HCT116 (cell line): Measurements from ENCODE around the gene PIK3C2A. TPM values are rescaled to one million over a fixed set of nuclear protein-coding genes. Genes with fewer than 3 reads are reported as not detected.

Experiments used
- ATAC-seq: fragments of 200-7000 bp; cut with Tn5 transposase; 2 replicates; pipeline ENCODE4 v1.9.1; 2020; ENCODE audit warnings: mild to moderate bottlenecking, moderate library complexity
- BruUV-seq: library from RNA; stranded (reverse); fragments of 400-500 nt; replicated peaks from 2 replicates; lab custom pipeline; 2021; lab: Mats Ljungman, UMichigan
- CTCF ChIA-PET: fragments of 300-600 bp; sonication (Branson Sonifier 250); formaldehyde crosslinking; loops from one replicate; lab custom pipeline; 2021; ENCODE audit warnings: antibody characterized with exemption; lab: Charles Lee
- POLR2A ChIA-PET: fragments of 300-600, 350-600 bp; sonication (Branson Sonifier 250); formaldehyde crosslinking; loops from one replicate; lab custom pipeline; 2021; ENCODE audit warnings: antibody characterized with exemption; lab: Charles Lee
- RAD21 ChIA-PET, 2 experiments: fragments of 300-600 bp; sonication (Branson Sonifier 250); formaldehyde crosslinking; loops; one replicate each; lab custom pipeline; 2023; ENCODE audit warnings: low total read pairs in 2 of 2; ENCODE audit not compliant: uncharacterized antibody in 2 of 2, unreplicated experiment in 2 of 2, low non-redundant PET in 1 of 2; lab: Charles Lee
- DNase-seq: peaks from one replicate; pipeline ENCODE4 v3.0.0-alpha.2; 2010; ENCODE audit warnings: low read depth, low spot score
- H2AFZ ChIP-seq: fragments of 200-600 bp; shearing (Covaris generic), sonication (generic); 2 replicates; pipeline ENCODE4 v1.6.1; 2017; ENCODE audit warnings: low read depth, mixed run types, mixed read lengths, antibody characterized with exemption, low read length; ENCODE audit not compliant: poor library complexity, severe bottlenecking
- H3K27ac ChIP-seq: 2 replicates; pipeline ENCODE4 v1.5.1; 2012; ENCODE audit warnings: low read depth, low read length
- H3K27me3 ChIP-seq: fragments of 200-600 bp; sonication (generic); 2 replicates; pipeline ENCODE4 v1.6.1; 2016; ENCODE audit warnings: mixed run types, low read length, mixed read lengths; ENCODE audit not compliant: insufficient read depth
- H3K36me3 ChIP-seq, 2 experiments: fragments of 200-500 bp in 1 of 2; fragments of 200-600 bp in 1 of 2; sonication (Bioruptor generic) in 1 of 2; sonication (generic) in 1 of 2; 2 replicates each; pipeline versions ENCODE4 v1.5.1 to v1.6.1; 2014 to 2016; ENCODE audit warnings: low read length in 2 of 2, inconsistent platforms in 1 of 2, mixed read lengths in 1 of 2, mixed run types in 1 of 2; ENCODE audit not compliant: insufficient read depth in 2 of 2, control insufficient read depth in 1 of 2
- H3K4me1 ChIP-seq, 2 experiments: fragments of 200-600 bp in 1 of 2; sonication (generic) in 1 of 2; 2 replicates each; pipeline versions ENCODE4 v1.5.1 to v1.6.1; 2012 to 2017; ENCODE audit warnings: low read length in 2 of 2, inconsistent platforms in 1 of 2, mild to moderate bottlenecking in 1 of 2, mixed read lengths in 1 of 2, mixed run types in 1 of 2, moderate library complexity in 1 of 2; ENCODE audit not compliant: insufficient read depth in 2 of 2, control insufficient read depth in 1 of 2
- H3K4me2 ChIP-seq: fragments of 200-600 bp; sonication (generic); 2 replicates; pipeline ENCODE4 v1.6.1; 2017; ENCODE audit warnings: mixed run types, low read length, mixed read lengths
- H3K4me3 ChIP-seq, 2 experiments: fragments of 200-600 bp in 1 of 2; sonication (generic) in 1 of 2; replicated peaks in 1 of 2; 2 replicates each; pipeline ENCODE4 v1.5.1; 2011 to 2016; ENCODE audit warnings: low read length in 2 of 2, control low read depth in 1 of 2, low read depth in 1 of 2, mild to moderate bottlenecking in 1 of 2, mixed read lengths in 1 of 2, mixed run types in 1 of 2
- H3K79me2 ChIP-seq: fragments of 200-600 bp; sonication (generic); 2 replicates; pipeline ENCODE4 v1.6.1; 2017; ENCODE audit warnings: mild to moderate bottlenecking, mixed run types, low read length, moderate library complexity, mixed read lengths; ENCODE audit not compliant: insufficient read depth
- H3K9ac ChIP-seq: fragments of 200-600 bp; sonication (generic); 2 replicates; pipeline ENCODE4 v1.6.1; 2016; ENCODE audit warnings: low read length, mixed read lengths
- H3K9me2 ChIP-seq: fragments of 200-600 bp; sonication (generic), shearing (Covaris generic); 2 replicates; pipeline ENCODE4 v1.6.1; 2017; ENCODE audit warnings: mixed run types, mild to moderate bottlenecking, moderate library complexity; ENCODE audit not compliant: insufficient read depth
- H3K9me3 ChIP-seq, 2 experiments: fragments of 200-500 bp in 1 of 2; fragments of 200-600 bp in 1 of 2; sonication (Bioruptor generic) in 1 of 2; sonication (generic) in 1 of 2; 2 replicates each; pipeline ENCODE4 v1.6.1; 2014 to 2017; ENCODE audit warnings: low read length in 2 of 2, mixed read lengths in 2 of 2, inconsistent platforms in 1 of 2, low read depth in 1 of 2, mild to moderate bottlenecking in 1 of 2, mixed run types in 1 of 2, moderate library complexity in 1 of 2; ENCODE audit not compliant: control insufficient read depth in 1 of 2, insufficient read depth in 1 of 2
- H4K20me1 ChIP-seq: fragments of 200-600 bp; sonication (generic), shearing (Covaris generic); 2 replicates; pipeline ENCODE4 v1.6.1; 2017; ENCODE audit warnings: mixed run types, mild to moderate bottlenecking, moderate library complexity; ENCODE audit not compliant: insufficient read depth
- CEBPB ChIP-seq: IDR thresholded peaks from 2 replicates; pipeline ENCODE4 v1.6.1; 2012; ENCODE audit warnings: low read depth
- EGR1 ChIP-seq: IDR thresholded peaks from 2 replicates; pipeline ENCODE4 v1.6.1; 2012; ENCODE audit warnings: low read depth
- EZH2 ChIP-seq: fragments of 200-600 bp; sonication (generic); IDR thresholded peaks from 2 replicates; pipeline ENCODE4 v1.6.1; 2017; ENCODE audit warnings: antibody characterized with exemption, mixed run types
- EZH2phosphoT487 ChIP-seq: fragments of 200-600 bp; IDR thresholded peaks from 2 replicates; pipeline ENCODE4 v1.6.1; 2018; ENCODE audit warnings: antibody characterized with exemption, borderline replicate concordance
- JUND ChIP-seq: IDR thresholded peaks from 2 replicates; pipeline ENCODE4 v1.6.1; 2012
- POLR2A ChIP-seq: IDR thresholded peaks from 2 replicates; pipeline ENCODE4 v1.7.0; 2011; ENCODE audit warnings: borderline replicate concordance; ENCODE audit not compliant: insufficient read depth, insufficient read length; ENCODE audit errors: extremely low read depth
- SIN3A ChIP-seq: IDR thresholded peaks from 2 replicates; pipeline ENCODE4 v1.6.1; 2012; ENCODE audit warnings: low read depth
- SP1 ChIP-seq: IDR thresholded peaks from 2 replicates; pipeline ENCODE4 v1.6.1; 2012; ENCODE audit warnings: low read depth
- TCF7L2 ChIP-seq: IDR thresholded peaks from 2 replicates; pipeline ENCODE4 v1.7.0; 2011; ENCODE audit warnings: borderline replicate concordance, inconsistent platforms; ENCODE audit not compliant: insufficient read depth, insufficient read length; ENCODE audit errors: extremely low read depth
- YY1 ChIP-seq: IDR thresholded peaks from 2 replicates; pipeline ENCODE4 v1.6.1; 2011; ENCODE audit warnings: low read length, low read depth, moderate library complexity, mild to moderate bottlenecking; ENCODE audit not compliant: insufficient replicate concordance; ENCODE audit errors: extremely low read depth
- ZFX ChIP-seq: fragments of 450-650 bp; IDR thresholded peaks from 2 replicates; pipeline ENCODE4 v1.6.1; 2017
- intact Hi-C: fragments of 100-400 bp; cut with micrococcal nuclease; formaldehyde crosslinking; loops from 2 replicates; pipeline ENCODE4 v1.10.0; 2022
- total RNA-seq: library from RNA; stranded (reverse); gene quantifications from one replicate; pipeline ENCODE4 v1.2.1, GENCODE V29; 2021; ENCODE audit not compliant: unreplicated experiment
- TF ChIP-seq, protein P1 (sequence below): IDR thresholded peaks from 2 replicates; pipeline ENCODE4 v1.6.1; 2012
- TF ChIP-seq, protein P2 (sequence below), 3 experiments: fragments of 200-600 bp in 1 of 3; sonication (generic) in 1 of 3; IDR thresholded peaks in 2 of 3; conservative IDR thresholded peaks in 1 of 3; 2 replicates each; pipeline ENCODE4 v1.5.1; 2012 to 2017; ENCODE audit warnings: low read depth in 2 of 3, low read length in 2 of 3, antibody characterized with exemption in 1 of 3, borderline replicate concordance in 1 of 3, control low read depth in 1 of 3, mild to moderate bottlenecking in 1 of 3, mixed read lengths in 1 of 3, mixed run types in 1 of 3, moderate library complexity in 1 of 3; ENCODE audit not compliant: insufficient read depth in 1 of 3
- TF ChIP-seq, protein P3 (sequence below): IDR thresholded peaks from 2 replicates; pipeline ENCODE4 v1.6.1; 2012

PIK3C2A gene
- total RNA-seq, 1 experiment from 2014 or later: 51.6 TPM

DNA sequence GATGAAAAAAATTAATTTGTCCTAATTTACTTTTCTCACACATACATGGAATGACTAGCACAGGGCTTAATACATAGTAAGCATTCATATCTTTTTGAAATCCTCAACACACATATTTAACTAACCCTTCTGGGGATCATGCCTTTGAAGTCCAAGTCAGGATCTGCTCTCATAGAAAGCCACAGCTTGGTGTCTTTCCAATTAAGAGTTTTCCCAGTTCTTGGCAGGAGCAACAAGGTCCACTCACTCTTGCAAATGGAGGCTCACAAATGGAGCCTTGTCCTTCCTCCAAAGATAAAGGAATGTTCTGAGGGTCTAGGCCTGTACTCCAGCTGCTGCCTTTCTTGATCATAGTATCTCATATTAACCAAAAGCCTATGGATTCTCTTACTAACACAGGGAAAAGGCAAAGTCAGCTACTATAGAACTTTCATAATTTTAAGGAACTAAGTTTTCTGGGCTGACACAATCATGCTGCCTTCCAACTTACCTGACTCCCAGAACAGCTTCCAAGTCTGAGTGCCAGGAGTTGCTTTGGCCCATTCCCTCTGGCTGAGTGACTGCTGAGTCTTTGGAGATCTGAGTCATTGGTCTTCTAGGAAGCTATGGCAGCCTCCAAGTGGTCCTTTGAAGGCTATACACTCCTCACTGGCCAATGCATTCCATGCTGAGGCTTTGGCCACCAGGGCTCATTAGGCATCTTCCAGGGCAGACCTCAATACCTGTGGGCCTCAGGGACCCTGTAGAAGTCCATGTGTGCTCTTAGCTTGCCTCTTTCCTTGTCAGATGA is 43.0 kb upstream of the PIK3C2A start:
- H3K9me2 ChIP-seq: no peaks in the 10 kb centered on the region
- H3K4me3 ChIP-seq: no peak overlapping the region
- intact Hi-C loops: no loop called here
- DNase-seq (no peak), ATAC-seq (peak; percentile 57; the same call in 1 of the 2 replicates)
- RAD21 ChIA-PET: no interaction called here
- H3K9ac ChIP-seq: no peak overlapping the region
- no peaks in the 10 kb centered on the region for H3K79me2 ChIP-seq
- no peaks in the 10 kb centered on the region for H3K27me3 ChIP-seq
- no peak overlapping the region for H2AFZ ChIP-seq
- no peaks in the 10 kb centered on the region for H3K9me3 ChIP-seq
- no peaks in the 10 kb centered on the region for H3K4me1 ChIP-seq
- no peaks in the 10 kb centered on the region for H3K36me3 ChIP-seq
- H3K4me2 ChIP-seq: no peak overlapping the region
- TF ChIP-seq ZFX (no peak), EZH2 (no peak), EGR1 (no peak), POLR2A (no peak), YY1 (no peak), JUND (no peak), SP1 (no peak), CEBPB (no peak), EZH2phosphoT487 (no peak), TCF7L2 (no peak), SIN3A (no peak)
- TF ChIP-seq, protein P1, sequence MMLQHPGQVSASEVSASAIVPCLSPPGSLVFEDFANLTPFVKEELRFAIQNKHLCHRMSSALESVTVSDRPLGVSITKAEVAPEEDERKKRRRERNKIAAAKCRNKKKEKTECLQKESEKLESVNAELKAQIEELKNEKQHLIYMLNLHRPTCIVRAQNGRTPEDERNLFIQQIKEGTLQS: no peak
- TF ChIP-seq, protein P2, sequence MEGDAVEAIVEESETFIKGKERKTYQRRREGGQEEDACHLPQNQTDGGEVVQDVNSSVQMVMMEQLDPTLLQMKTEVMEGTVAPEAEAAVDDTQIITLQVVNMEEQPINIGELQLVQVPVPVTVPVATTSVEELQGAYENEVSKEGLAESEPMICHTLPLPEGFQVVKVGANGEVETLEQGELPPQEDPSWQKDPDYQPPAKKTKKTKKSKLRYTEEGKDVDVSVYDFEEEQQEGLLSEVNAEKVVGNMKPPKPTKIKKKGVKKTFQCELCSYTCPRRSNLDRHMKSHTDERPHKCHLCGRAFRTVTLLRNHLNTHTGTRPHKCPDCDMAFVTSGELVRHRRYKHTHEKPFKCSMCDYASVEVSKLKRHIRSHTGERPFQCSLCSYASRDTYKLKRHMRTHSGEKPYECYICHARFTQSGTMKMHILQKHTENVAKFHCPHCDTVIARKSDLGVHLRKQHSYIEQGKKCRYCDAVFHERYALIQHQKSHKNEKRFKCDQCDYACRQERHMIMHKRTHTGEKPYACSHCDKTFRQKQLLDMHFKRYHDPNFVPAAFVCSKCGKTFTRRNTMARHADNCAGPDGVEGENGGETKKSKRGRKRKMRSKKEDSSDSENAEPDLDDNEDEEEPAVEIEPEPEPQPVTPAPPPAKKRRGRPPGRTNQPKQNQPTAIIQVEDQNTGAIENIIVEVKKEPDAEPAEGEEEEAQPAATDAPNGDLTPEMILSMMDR (IDR thresholded peaks at IDR 0.05 in 2 of 3, conservative IDR thresholded peaks at IDR 0.05 in 1 of 3; ENCODE audit: borderline replicate concordance in 1 of 3, insufficient read depth in 1 of 3, low read depth in 2 of 3, low read length in 2 of 3): no peak
- TF ChIP-seq, protein P3, sequence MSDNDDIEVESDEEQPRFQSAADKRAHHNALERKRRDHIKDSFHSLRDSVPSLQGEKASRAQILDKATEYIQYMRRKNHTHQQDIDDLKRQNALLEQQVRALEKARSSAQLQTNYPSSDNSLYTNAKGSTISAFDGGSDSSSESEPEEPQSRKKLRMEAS: no peak
- TF ChIP-seq, all 23 proteins: peak for 0
- POLR2A ChIA-PET: no interaction called here
- CTCF ChIA-PET: no interaction called here
- no TSS peak for BruUV-seq
- no peaks in the 10 kb centered on the region for H4K20me1 ChIP-seq
- no peak overlapping the region for H3K27ac ChIP-seq
